Measurements from ENCODE around the gene FEM1C.

GRCh38 chr5:115478281-115478680 is 66.3 kb downstream of the FEM1C start:
- TF ChIP-seq, protein P1, sequence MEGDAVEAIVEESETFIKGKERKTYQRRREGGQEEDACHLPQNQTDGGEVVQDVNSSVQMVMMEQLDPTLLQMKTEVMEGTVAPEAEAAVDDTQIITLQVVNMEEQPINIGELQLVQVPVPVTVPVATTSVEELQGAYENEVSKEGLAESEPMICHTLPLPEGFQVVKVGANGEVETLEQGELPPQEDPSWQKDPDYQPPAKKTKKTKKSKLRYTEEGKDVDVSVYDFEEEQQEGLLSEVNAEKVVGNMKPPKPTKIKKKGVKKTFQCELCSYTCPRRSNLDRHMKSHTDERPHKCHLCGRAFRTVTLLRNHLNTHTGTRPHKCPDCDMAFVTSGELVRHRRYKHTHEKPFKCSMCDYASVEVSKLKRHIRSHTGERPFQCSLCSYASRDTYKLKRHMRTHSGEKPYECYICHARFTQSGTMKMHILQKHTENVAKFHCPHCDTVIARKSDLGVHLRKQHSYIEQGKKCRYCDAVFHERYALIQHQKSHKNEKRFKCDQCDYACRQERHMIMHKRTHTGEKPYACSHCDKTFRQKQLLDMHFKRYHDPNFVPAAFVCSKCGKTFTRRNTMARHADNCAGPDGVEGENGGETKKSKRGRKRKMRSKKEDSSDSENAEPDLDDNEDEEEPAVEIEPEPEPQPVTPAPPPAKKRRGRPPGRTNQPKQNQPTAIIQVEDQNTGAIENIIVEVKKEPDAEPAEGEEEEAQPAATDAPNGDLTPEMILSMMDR (IDR thresholded peaks at IDR 0.05): no peak
- TF ChIP-seq EP300 (IDR thresholded peaks at IDR 0.05; ENCODE audit: low read depth): no peak
